H1 (cell line): ENCODE results near the gene KLF13. TPM values are rescaled to one million over a fixed set of nuclear protein-coding genes. Genes with fewer than 3 reads are reported as not detected.

ENCODE experiments used
- CTCF ChIA-PET: fragments of 300-600 bp; sonication (Branson Sonifier 250); formaldehyde crosslinking; loops from one replicate; lab custom pipeline; 2021; ENCODE audit not compliant: partially characterized antibody; lab: Charles Lee
- POLR2A ChIA-PET: fragments of 300-600 bp; sonication (Branson Sonifier 250); formaldehyde crosslinking; loops from one replicate; lab custom pipeline; 2021; ENCODE audit warnings: inconsistent platforms; ENCODE audit not compliant: partially characterized antibody; lab: Charles Lee
- DNase-seq, 2 experiments: peaks; one replicate each; pipeline versions ENCODE4 v3.0.0 to v3.0.0-alpha.2; 2010 to 2022; ENCODE audit warnings: low spot score in 2 of 2, low read depth in 1 of 2, mixed read lengths in 1 of 2
- FAIRE-seq: peaks from 2 replicates; lab custom pipeline; 2011; peaks lifted over from hg19 to GRCh38; lab: Jason Lieb, UNC
- H2AFZ ChIP-seq: 2 replicates; pipeline ENCODE4 v1.8.1; 2012; ENCODE audit warnings: low read length, inconsistent platforms
- H2AK5ac ChIP-seq: 2 replicates; pipeline ENCODE4 v1.6.1; 2013; ENCODE audit warnings: low read depth, low read length
- H2BK120ac ChIP-seq: replicated peaks from 2 replicates; pipeline ENCODE3; 2013; ENCODE audit warnings: low read depth, low read length, inconsistent platforms
- H2BK12ac ChIP-seq: 2 replicates; pipeline ENCODE4 v1.6.1; 2013; ENCODE audit warnings: low read depth, low read length
- H2BK15ac ChIP-seq: 2 replicates; pipeline ENCODE4 v1.6.1; 2013; ENCODE audit warnings: low read length
- H2BK20ac ChIP-seq: 2 replicates; pipeline ENCODE4 v1.6.1; 2013; ENCODE audit warnings: low read length
- H2BK5ac ChIP-seq: 2 replicates; pipeline ENCODE4 v1.6.1; 2013; ENCODE audit warnings: low read depth, low read length
- H3K14ac ChIP-seq: 2 replicates; pipeline ENCODE4 v1.6.1; 2013; ENCODE audit warnings: inconsistent platforms; ENCODE audit not compliant: insufficient read length
- H3K18ac ChIP-seq: 2 replicates; pipeline ENCODE4 v1.6.1; 2013; ENCODE audit warnings: low read length; ENCODE audit errors: extremely low read depth
- H3K23ac ChIP-seq: 2 replicates; pipeline ENCODE4 v1.6.1; 2013; ENCODE audit warnings: inconsistent platforms; ENCODE audit not compliant: insufficient read length
- H3K23me2 ChIP-seq: 2 replicates; pipeline ENCODE4 v1.6.1; 2013; ENCODE audit warnings: low read depth, low read length
- H3K27ac ChIP-seq: 2 replicates; pipeline ENCODE4 v1.6.1; 2011; ENCODE audit warnings: low read depth, low read length, inconsistent platforms
- H3K27me3 ChIP-seq, 4 experiments: replicated peaks in 1 of 4; 1 replicate in 1 of 4; 2 replicates in 3 of 4; pipeline versions ENCODE4 v1.6.1 to v1.8.1; 2011 to 2013; ENCODE audit warnings: low read length in 3 of 4, mild to moderate bottlenecking in 3 of 4, inconsistent platforms in 2 of 4, mixed read lengths in 2 of 4, moderate library complexity in 1 of 4; ENCODE audit not compliant: control insufficient read depth in 3 of 4, insufficient read depth in 3 of 4; ENCODE audit errors: extremely low read depth in 1 of 4
- H3K36me3 ChIP-seq, 4 experiments: 2 replicates each; pipeline versions ENCODE4 v1.6.1 to v1.8.1; 2011 to 2013; ENCODE audit warnings: mild to moderate bottlenecking in 4 of 4, low read length in 3 of 4, moderate library complexity in 2 of 4, control low read depth in 1 of 4, inconsistent platforms in 1 of 4; ENCODE audit not compliant: insufficient read depth in 4 of 4, control insufficient read depth in 2 of 4
- H3K4ac ChIP-seq: replicated peaks from 2 replicates; pipeline ENCODE3; 2013; ENCODE audit warnings: low read length, low read depth, mixed read lengths, inconsistent platforms; ENCODE audit not compliant: insufficient read length
- H3K4me1 ChIP-seq, 4 experiments: replicated peaks in 1 of 4; 1 replicate in 1 of 4; 2 replicates in 3 of 4; pipeline versions ENCODE4 v1.6.1 to v1.8.1; 2011 to 2013; ENCODE audit warnings: low read length in 3 of 4, inconsistent platforms in 2 of 4, mixed read lengths in 1 of 4; ENCODE audit not compliant: insufficient read depth in 4 of 4, control insufficient read depth in 3 of 4
- H3K4me2 ChIP-seq, 2 experiments: 2 replicates each; pipeline versions ENCODE4 v1.6.1 to v1.8.1; 2011 to 2013; ENCODE audit warnings: low read depth in 2 of 2, low read length in 2 of 2, control low read depth in 1 of 2, inconsistent platforms in 1 of 2, mild to moderate bottlenecking in 1 of 2; ENCODE audit not compliant: insufficient read depth in 1 of 2
- H3K4me3 ChIP-seq, 4 experiments: fragments of 200-600, 300-600 bp in 1 of 4; sonication (generic), shearing (Covaris generic), sonication (Bioruptor Twin) in 1 of 4; 2 replicates each; pipeline versions ENCODE4 v1.5.1 to v1.8.1; 2011 to 2016; ENCODE audit warnings: low read length in 4 of 4, low read depth in 3 of 4, control low read depth in 2 of 4, inconsistent platforms in 2 of 4, mild to moderate bottlenecking in 2 of 4, mixed read lengths in 1 of 4, moderate library complexity in 1 of 4; ENCODE audit not compliant: insufficient read depth in 2 of 4; ENCODE audit errors: extremely low read depth in 1 of 4
- H3K56ac ChIP-seq: replicated peaks from 2 replicates; pipeline ENCODE3; 2013; ENCODE audit warnings: low read depth, mild to moderate bottlenecking, mixed read lengths, low read length, inconsistent platforms; ENCODE audit not compliant: insufficient read length
- H3K79me1 ChIP-seq: 2 replicates; pipeline ENCODE4 v1.6.1; 2013; ENCODE audit warnings: low read depth, low read length, control low read depth
- H3K79me2 ChIP-seq, 2 experiments: 2 replicates each; pipeline versions ENCODE4 v1.6.1 to v1.8.1; 2012 to 2013; ENCODE audit warnings: low read length in 2 of 2, mild to moderate bottlenecking in 2 of 2, inconsistent platforms in 1 of 2; ENCODE audit not compliant: insufficient read depth in 2 of 2, control insufficient read depth in 1 of 2
- H3K9ac ChIP-seq, 4 experiments: replicated peaks in 1 of 4; 1 replicate in 1 of 4; 2 replicates in 3 of 4; pipeline versions ENCODE4 v1.6.1 to v1.8.1; 2011 to 2013; ENCODE audit warnings: low read depth in 3 of 4, low read length in 3 of 4, control low read depth in 2 of 4, mild to moderate bottlenecking in 2 of 4, moderate library complexity in 2 of 4, inconsistent platforms in 1 of 4; ENCODE audit errors: extremely low read depth in 1 of 4
- H3K9me3 ChIP-seq, 2 experiments: 2 replicates each; pipeline versions ENCODE4 v1.6.1 to v1.8.1; 2012 to 2013; ENCODE audit warnings: mild to moderate bottlenecking in 2 of 2, moderate library complexity in 2 of 2, control low read depth in 1 of 2, inconsistent platforms in 1 of 2, low read depth in 1 of 2, low read length in 1 of 2, mixed read lengths in 1 of 2; ENCODE audit not compliant: insufficient read depth in 2 of 2
- H4K20me1 ChIP-seq, 2 experiments: replicated peaks in 1 of 2; 2 replicates each; pipeline versions ENCODE3 to v1.8.1; 2011 to 2013; ENCODE audit warnings: inconsistent platforms in 2 of 2, low read length in 2 of 2, mild to moderate bottlenecking in 1 of 2; ENCODE audit not compliant: insufficient read depth in 2 of 2, control insufficient read depth in 1 of 2
- H4K5ac ChIP-seq: 2 replicates; pipeline ENCODE4 v1.6.1; 2013; ENCODE audit warnings: low read length, low read depth, mixed read lengths, inconsistent platforms; ENCODE audit not compliant: insufficient read length
- H4K8ac ChIP-seq: 2 replicates; pipeline ENCODE4 v1.8.0; 2013; ENCODE audit warnings: mild to moderate bottlenecking, moderate library complexity, low read length, inconsistent platforms; ENCODE audit not compliant: insufficient read depth; ENCODE audit errors: extremely low read depth
- H4K91ac ChIP-seq: replicated peaks from 2 replicates; pipeline ENCODE3; 2013; ENCODE audit warnings: low read length, mixed read lengths, inconsistent platforms; ENCODE audit not compliant: insufficient read length
- FOSL1 ChIP-seq: IDR thresholded peaks from 2 replicates; pipeline ENCODE4 v1.6.1; 2011; ENCODE audit warnings: mild to moderate bottlenecking, low read depth, low read length, moderate library complexity; ENCODE audit not compliant: insufficient read depth
- NANOG ChIP-seq: IDR thresholded peaks from 2 replicates; pipeline ENCODE4 v1.6.1; 2011; ENCODE audit warnings: low read length, low read depth, mild to moderate bottlenecking, inconsistent platforms; ENCODE audit not compliant: insufficient read depth, poor library complexity, severe bottlenecking
- SP4 ChIP-seq: IDR thresholded peaks from 2 replicates; pipeline ENCODE4 v1.6.1; 2012; ENCODE audit warnings: low read length, inconsistent platforms
- TAF1 ChIP-seq: IDR thresholded peaks from 2 replicates; pipeline ENCODE4 v1.6.1; 2011; ENCODE audit warnings: mild to moderate bottlenecking, low read depth, low read length
- WGBS, 2 experiments: shearing (Covaris generic) in 1 of 2; methylation state at CpG; one replicate each; pipeline versions ENCODE4 v1.1.6 to v1.1.7; 2013 to 2015; ENCODE audit warnings: low lambda C conversion rate in 2 of 2, mixed read lengths in 2 of 2, inconsistent platforms in 1 of 2, low coverage in 1 of 2, missing lambda C conversion rate in 1 of 2; ENCODE audit not compliant: insufficient replicate concordance in 2 of 2, insufficient coverage in 1 of 2, insufficient read length in 1 of 2; ENCODE audit errors: extremely low coverage in 1 of 2, missing lambda C conversion rate in 1 of 2; 5-methylcytosine and 5-hydroxymethylcytosine counted together
- polyA plus RNA-seq, 7 experiments: library from polyadenylated mRNA; depleted of rRNA in 3 of 7; stranded (reverse) in 5 of 7; unstranded in 2 of 7; fragments of >200 nt in 5 of 7; fragments of 200-250 nt in 2 of 7; gene quantifications; 1 replicate in 5 of 7; 2 replicates in 1 of 7; 4 replicates in 1 of 7; pipeline versions ENCODE4 v1.2.1 to v1.2.3, GENCODE V29; 2011 to 2013; ENCODE audit warnings: missing spikeins in 2 of 7, mixed read lengths in 2 of 7
- total RNA-seq: library from RNA; stranded (reverse); fragmentation: NEBNext Ultra II Directional; extraction: Animal tissue kit (Norgen Biotek cat#: 25700); gene quantifications from 2 replicates; pipeline ENCODE4 v1.2.1, GENCODE V29; 2021

Gene KLF13
- total and polyA plus RNA-seq, 2 of the 8 experiments (the other 6 are each of a cell fraction or from before 2014, with no cell fraction given) = 18.3 to 33.4 TPM

GRCh38 chr15:31378363-31378903 lies 51.8 kb downstream of the KLF13 start:
- Histone ChIP-seq H4K91ac (no peak overlapping the region), H3K9ac (no peak overlapping the region), H3K27ac (no peak overlapping the region), H2AFZ (no peak overlapping the region), H3K79me1 (peaks cover 1% of the 10 kb centered on the region), H2BK12ac (0 out of 2 replicates have a peak overlapping the region, but pooled peaks have one; percentile 60), H3K23ac (no peak overlapping the region), H3K4me3 (no peak overlapping the region), H3K4ac (no peak overlapping the region), H2BK15ac (no peak overlapping the region), H3K9me3 (no peaks in the 10 kb centered on the region), H4K8ac (no peak overlapping the region), H2BK120ac (no peak overlapping the region), H3K27me3 (no peaks in the 10 kb centered on the region), H3K36me3 (peaks cover 0 to 7% (median 0%) of the 10 kb centered on the region in 4 experiments; a peak in 2 of 8 replicates), H3K23me2 (no peaks in the 10 kb centered on the region), H2BK5ac (no peak overlapping the region), H4K5ac (no peak overlapping the region), H2AK5ac (no peak overlapping the region), H3K4me2 (no peak overlapping the region), H3K56ac (no peak overlapping the region), H4K20me1 (peaks cover 2 to 3% of the 10 kb centered on the region in 2 experiments), H2BK20ac (no peak overlapping the region), H3K14ac (no peak overlapping the region), H3K79me2 (peaks cover 0 to 3% of the 10 kb centered on the region in 2 experiments; a peak in 1 of 4 replicates), H3K4me1 (peaks cover 0 to 19% (median 0%) of the 10 kb centered on the region in 4 experiments; a peak in 2 of 7 replicates), H3K18ac (no peak overlapping the region)
- TF ChIP-seq SP4 (no peak), NANOG (no peak), FOSL1 (no peak), TAF1 (no peak)
- POLR2A ChIA-PET = no interaction called here
- 87% methylated on average over 14 of the region's 14 CpGs; no CpG with 5 or more reads in 1 of the 2 experiments for WGBS, 2 experiments
- DNase-seq = no peak
- CTCF ChIA-PET = interaction anchor here (0.8 to 3.3 kb wide), 9 partner anchors 11 to 112 kb away, joined by 3 to 24 read pairs (median 3); no protein-coding TSS in a partner anchor
- no peak for FAIRE-seq
